Cortex of kidney (tissue), 1 donor: Measurements from ENCODE around the gene KCNH1.

ENCODE experiments used
- DNase-seq: peaks from one replicate; lab custom pipeline; 2025; lab: John Stamatoyannopoulos, UW

Gene KCNH1

DNA sequence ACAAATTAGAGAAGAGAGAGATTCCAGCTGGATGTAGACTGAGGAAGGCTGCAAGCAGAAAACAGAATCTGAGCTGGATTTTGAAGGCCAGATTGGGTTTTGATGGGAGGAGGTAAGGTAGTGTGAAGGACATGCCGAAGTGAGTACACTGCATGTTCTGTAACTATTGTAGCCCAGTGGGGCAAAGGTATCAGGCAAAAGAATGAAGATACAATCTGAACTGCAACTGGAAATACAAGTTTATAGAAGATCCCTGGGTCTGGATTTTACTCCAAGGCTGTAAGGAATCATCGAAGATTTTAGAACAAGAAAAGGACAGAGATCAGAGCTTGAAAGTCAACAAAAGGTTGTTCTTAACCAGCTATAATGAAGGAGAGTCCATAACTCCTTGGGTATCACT is 382.0 kb downstream of the KCNH1 start:
- no peak for DNase-seq

DNA sequence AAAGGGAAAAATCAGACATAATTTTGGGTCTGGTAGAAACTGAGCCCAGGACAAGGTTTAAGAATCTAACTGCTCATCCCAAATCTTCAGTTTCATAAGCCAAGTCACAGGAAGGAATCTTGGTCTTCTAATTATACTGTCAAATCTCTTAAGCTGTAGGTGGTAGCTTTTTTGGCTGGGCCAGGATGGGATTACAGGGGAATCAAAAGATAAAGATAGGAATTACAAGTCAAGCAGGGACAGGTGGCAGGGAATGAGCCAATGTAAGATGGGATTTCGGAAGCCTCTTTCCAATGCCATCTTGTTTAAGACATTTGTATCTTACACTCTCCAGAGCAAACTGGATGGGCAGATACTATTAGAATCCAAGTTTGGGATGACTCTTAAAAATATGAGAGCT is 383.5 kb downstream of the KCNH1 start:
- no peak for DNase-seq

DNA sequence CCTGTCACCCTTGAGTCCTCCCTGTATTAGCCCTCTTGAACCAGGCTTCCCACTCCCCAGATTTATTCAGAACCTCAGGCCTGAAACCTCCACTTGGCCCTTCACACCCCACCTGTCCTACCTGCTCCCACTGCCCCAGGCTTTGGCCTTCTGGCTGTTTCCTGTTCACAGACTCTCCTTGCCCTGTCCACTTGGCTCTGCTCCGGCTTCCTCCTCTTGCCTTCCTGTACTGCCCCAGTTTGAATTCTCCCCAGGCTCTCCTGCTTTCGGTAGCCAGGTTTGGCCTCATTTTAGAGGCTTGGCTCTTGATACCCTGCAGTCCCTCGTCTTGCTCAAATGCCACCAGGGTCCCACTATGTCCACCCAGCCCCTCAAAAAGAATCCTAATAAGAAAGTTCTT is 385.2 kb downstream of the KCNH1 start:
- DNase-seq = no peak

DNA sequence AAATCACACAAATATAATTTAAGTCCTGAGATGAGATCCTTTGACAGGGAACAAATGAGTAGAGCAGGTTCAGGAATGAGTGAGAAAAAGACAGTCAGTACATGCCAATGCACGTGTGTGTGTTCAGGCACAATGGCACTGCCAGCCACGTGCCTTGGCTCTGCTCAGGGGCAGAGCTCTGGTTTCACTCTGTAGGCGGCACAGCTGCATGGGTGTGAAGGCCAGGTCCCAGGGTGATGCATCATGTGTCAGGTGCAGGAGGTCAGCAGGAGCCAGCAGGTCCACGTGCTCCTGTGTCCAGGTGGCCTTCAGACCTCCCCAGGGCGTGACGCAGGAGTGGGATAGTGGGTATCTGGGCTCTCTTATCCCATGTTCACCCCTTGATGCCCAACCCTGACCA is 386.1 kb downstream of the KCNH1 start:
- DNase-seq = no peak

DNA sequence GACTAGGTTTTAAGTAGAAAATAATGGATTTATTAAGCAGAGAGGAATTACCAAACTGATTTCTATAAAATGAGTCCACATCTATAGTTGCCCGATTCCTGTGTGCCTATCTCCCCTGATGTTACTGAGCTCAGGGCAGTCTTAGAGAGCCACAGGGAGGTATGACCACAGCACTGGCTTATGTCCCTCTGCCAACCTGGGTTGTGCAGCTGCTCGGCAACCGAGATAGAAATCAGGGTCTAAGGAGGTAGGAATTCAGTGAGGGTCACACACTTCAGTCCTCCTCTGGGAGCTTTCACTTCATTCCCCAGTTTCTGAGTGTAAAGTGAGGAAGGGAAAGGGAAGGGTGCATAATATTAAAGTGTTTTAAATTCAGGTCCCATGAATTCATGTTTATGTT is 386.8 kb downstream of the KCNH1 start:
- no peak for DNase-seq

DNA sequence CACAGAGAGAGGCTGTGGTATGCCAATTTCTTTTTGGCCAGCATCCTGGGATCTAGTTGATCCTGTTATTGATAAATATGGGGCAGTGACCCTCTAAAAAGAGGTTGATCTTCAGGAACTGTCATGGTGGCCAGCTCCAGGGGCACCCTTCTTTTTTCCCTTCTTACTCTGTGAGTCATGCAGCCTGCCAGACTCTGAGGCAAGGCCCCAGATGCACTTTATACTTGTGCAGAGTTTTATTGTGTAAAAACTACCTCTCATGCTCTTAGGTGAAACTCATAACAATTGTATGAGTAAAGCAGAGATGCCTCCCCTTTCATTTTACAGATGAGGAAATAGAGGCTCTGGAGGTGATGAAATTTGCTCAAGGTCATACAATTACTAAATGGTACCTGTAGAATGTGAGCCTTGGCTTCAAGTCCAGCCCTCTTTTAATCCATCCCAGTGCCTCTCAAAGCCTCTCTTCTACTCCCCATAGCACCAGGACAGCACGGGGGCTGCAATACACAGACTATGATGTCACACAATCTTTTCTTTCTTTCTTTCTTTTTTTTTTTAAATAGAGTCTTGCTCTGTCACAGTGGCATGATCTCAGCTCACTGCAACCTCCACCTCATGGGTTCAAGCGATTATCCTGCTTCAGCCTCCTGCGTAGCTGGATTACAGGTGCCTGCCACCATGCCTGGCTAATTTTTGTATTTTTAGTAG is 387.8 kb downstream of the KCNH1 start:
- DNase-seq = no peak

DNA sequence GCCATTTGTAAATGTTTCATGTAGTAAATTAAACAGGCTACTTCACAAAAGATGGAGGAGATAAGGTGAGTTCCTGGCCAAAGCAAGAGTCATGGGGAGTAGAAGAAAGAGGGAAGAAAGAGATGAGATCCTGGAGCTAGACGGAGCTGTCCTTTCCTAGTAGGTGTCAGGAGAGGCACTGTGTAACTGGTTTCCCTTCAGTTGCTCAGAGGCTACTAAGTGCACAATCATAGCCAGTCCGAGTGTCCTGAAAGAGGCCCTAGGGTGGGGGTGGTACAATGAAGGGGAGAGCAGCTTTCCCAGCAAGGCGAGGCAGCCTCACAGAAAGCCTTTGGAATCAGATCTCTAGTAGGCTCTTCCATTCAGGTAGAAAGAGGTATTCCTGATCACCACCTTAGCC is 390.9 kb downstream of the KCNH1 start:
- DNase-seq = no peak

DNA sequence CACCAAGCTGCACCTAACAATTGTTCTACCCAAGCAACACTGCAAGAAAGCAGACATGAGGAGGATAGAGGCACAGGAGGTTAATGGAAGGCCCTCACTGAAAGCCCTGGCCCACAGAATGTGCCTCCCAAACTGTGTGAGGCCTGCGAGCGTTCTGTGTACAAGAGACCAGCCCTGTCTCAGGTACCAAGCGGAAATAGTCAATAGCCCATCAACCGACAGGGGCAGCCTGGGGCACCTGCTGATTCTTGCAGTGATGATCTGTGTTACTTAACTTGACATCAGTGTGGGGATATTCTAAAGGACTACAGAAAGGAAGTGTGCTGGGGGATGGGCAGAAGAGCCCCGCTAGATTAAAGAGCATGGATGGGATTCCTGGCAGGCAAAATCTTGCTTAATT is 392.4 kb downstream of the KCNH1 start:
- no peak for DNase-seq

DNA sequence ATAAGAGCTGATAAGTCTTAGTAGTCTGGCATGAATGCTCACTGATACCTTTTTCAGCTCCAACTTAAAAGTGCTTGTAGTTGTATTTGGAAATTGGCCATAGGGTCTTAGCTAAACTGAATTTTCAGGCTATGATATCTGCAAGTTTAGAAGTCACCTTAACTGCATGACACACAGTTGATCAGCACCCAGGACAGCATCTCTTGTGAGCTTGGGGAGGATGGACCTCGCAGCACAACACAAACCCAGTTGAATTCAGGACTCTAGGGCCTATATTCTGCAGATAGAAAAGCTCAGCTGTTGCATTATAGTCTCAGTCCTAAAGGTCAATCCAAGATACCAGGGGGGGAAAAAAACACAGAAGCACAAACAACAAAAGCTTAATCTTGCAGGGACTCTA is 394.3 kb downstream of the KCNH1 start:
- no peak for DNase-seq

DNA sequence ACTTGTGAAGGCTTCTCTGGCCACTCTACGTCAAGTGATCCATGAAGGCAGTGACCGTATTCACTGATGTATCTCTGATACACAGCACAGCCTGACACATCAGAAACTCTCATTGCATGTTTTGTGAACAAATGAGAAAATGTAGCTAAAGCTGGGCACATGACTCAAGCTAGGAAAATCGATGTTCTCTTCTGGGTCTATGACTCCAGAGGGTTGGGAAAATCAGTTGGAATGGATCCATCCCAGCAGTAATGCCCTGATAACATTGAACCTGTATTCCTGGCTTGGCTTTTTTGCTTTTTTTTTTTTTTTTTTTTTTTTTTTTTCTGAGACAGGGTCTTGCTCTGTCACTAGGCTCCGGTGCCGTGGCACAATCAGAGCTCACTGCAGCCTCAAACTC is 395.7 kb downstream of the KCNH1 start:
- DNase-seq = no peak

DNA sequence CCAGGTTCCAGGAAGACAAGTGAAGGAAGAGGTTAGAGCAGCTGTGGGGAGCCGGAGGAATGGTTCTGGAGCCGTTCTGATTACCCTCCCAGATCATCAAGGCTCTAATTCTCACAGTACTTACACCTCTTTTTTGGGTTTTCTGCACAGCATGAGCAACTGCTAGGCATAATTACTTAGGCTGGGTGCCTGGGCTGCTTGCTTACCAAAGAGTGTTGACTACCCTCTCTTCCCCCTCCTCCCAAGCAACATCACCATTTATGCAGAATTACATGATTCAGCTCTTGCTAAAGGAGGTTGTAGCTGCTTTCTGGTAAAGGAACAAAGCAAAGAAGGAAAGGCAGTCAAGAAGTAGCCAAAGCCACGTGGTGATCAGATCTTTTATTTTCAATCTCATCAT is 397.2 kb downstream of the KCNH1 start:
- DNase-seq = no peak

DNA sequence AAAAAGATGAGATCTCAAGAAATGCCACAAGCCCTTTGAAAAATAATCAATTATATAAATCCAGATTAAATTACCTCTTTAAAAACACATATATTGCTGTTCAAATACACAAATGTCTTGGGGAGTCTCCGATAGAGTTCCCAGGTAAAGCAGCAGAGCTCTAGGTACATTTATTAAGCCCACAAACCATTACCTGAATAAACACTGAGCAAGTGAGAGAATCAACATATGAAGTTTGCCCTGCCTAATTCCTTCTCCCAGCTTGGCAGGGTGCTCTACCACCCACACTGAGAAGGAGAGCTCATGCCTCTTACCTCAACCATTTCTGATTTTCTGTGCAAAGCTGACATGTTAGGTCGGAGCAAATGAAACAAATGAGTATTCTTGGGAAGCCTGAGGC is 402.4 kb downstream of the KCNH1 start:
- no peak for DNase-seq

DNA sequence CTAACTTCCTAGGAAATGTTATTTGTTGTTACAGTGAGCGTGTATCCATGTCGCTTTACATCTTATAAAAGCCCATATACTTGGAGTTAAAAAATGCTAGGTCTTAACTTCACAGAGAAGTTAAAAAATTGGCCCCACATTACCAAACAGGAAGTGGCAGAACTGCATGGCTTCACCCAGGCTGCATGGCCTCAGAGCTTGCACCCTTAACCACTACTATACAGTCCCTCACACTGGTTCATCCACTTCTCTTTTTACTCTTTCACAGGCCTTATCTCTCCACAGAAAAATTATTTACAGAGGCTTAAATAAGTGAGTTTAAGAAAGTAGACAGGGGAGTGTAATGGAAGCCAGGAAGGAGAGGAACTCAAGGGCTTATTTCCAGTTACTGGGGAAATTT is 402.8 kb downstream of the KCNH1 start:
- DNase-seq = no peak

DNA sequence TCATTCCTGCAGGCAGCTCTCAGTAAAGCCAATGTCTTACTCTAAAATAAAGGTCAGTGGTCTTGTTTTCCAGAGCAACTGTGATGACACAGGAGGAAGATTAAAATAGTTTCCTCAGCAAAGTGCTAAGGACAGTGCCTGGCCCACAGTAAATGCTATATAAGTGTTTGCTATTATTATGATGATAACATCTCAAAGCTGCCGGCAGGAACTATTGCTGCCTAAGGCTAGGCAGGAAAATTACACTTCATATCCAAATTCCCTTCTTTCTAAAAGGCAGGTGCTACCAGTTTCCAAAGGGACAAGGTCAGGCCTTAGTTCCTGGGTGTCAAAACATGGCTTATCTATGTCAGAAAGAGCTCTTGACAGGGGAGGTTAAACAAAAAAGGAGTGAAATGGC is 403.9 kb downstream of the KCNH1 start:
- DNase-seq = no peak

DNA sequence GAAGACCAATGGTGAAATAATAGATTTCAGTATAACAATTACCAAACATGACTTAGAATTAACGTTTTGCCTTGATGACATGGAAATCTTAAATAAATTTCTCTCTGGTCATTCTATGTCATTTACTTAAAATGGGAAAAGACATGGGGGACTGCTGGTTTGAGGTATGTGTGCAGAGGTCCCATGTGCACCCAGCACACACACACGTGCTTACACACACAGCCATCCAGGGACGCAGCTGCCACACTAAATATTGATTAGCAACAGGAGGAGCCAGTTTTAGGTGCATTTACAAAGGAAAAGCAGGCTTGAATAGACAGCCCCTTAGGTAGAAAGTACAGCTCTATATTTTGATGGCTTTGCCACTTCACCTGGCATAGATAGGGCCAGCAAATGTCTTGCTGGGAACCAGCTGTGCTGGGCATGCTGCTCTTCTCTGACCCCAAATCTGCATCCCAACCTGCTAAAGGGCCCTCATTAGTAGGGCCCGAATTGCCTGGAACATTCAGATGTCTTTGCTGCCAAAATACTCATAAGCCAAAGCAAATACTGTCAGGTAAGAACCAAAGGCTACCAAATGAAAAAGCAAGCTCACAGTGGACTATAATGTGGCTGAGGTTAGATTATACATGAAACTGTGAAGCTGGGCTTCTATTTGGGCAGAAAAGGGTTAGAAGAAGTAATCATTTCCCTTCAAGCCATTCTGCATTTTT is 405.4 kb downstream of the KCNH1 start:
- no peak for DNase-seq

DNA sequence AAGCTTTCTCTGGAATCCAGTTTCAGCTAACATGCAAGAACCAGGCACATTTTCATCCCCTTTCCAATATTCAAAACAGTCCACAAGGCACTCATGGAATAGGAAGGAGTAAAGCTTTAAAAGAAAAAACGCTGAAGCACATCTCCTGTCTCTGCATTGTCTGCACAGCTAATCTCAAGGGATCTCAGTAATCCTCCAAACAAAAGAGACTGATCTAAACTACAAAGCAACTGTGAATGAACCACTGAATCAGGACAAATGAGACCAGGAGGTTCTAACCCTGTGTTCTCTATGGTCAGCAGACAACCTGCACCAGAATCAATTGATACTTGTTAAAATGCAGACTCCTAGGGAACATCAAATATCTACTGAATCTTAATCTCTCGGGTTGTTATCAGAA is 406.2 kb downstream of the KCNH1 start:
- no peak for DNase-seq

DNA sequence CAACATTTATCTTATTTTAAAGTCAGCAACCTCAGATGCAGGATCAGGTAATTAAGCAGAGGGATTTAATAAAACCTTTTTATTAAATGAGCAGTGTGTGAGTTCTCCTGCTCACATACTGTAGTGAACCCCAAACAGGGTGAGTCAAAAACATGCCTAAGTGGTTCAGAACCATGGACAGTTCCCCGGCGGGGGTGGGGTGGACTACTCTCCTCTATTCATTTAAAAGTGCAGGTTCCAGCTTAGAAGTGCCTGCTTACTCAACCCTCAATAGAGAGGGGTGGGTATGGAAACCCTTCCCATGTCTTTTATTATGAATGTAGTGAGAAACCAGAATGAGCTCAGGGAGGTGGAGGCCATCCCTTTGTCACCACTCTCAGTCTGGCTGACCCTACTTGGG is 407.3 kb downstream of the KCNH1 start:
- no peak for DNase-seq

DNA sequence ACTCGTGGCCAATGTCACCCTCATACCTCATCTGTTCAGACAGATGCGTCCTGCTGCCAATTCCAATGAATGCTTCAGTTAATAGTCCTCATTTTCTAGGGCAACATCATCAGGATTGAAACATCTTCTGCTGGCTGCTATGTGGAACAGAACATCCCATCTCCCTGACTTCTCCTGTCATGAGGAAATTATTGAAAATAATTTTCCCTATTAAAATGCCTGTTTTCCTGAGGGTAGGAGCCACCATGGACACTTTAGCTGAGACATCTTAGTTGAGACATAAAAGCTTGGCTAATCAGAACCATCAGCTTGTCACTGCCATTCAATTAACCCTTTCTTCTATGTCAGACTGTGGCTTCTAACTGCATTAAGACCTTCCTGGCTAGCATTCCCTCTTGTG is 409.2 kb downstream of the KCNH1 start:
- no peak for DNase-seq

DNA sequence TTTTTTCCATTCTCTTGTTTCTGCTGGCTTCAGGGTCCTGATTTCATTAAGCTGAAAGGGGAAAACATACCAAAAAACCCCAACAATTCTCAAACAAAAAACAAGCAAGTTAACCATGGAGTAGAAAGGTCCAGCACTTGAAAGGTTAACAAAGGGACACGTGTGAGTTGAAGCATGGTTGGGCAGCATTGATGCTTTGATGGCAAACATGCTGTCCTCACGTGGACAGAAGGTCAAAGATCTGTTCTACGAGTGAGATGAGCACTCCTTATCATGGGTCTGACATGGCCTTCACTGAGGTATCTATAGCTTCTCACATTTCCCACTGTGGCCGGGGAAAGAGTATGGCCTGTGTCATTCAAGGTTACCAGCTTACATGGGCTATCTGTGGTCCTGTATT is 410.3 kb downstream of the KCNH1 start:
- DNase-seq = no peak

DNA sequence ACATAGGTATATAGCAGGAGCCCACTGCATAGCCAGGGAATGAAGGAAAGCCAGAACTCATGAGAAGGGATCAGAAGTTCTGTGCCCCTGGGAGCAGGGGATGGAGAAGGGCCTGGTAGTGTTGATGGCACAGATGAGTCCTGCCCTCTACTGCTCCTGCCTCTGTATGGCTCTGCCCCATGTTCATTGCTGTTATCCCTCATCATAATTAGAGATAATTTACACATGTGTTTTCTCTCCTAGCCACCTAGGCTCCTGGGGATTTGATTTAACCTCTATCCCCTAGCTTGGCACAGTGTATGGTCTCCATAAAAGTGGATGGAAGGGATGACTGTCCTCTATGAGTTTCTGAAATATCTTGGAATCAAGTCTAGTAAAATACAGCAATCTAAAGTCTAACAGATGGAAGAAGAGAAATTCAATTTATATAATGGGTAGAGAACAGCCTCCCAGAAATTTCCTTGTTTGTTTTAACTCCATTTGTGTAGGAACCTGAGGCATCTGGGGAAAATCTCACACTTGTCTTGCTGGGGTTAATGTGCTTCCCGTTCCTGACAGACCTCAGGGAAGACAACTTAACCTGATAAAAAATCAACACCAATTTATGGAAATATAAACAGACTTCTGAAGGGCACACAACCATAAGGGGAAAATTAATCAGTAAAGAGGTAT is 411.4 kb downstream of the KCNH1 start:
- no peak for DNase-seq

DNA sequence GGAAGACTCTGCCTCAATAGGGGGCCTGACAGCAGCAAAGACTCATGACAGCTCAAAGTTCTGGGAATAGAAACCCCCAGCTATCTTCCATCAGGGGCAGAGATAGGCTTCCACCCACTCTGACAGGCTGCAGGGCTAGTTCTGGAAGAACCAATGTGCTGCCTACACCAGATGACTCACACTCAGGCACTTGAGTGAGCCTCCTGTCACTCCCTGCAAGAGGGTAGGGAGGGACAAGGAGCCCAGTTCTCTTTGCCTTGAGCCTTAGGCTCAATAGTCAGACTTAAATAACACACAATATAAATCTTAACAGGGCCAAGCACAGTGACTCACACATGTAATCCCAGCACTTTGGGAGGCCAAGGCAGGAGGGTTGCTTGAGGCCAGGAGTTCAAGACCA is 418.9 kb downstream of the KCNH1 start:
- DNase-seq = no peak

DNA sequence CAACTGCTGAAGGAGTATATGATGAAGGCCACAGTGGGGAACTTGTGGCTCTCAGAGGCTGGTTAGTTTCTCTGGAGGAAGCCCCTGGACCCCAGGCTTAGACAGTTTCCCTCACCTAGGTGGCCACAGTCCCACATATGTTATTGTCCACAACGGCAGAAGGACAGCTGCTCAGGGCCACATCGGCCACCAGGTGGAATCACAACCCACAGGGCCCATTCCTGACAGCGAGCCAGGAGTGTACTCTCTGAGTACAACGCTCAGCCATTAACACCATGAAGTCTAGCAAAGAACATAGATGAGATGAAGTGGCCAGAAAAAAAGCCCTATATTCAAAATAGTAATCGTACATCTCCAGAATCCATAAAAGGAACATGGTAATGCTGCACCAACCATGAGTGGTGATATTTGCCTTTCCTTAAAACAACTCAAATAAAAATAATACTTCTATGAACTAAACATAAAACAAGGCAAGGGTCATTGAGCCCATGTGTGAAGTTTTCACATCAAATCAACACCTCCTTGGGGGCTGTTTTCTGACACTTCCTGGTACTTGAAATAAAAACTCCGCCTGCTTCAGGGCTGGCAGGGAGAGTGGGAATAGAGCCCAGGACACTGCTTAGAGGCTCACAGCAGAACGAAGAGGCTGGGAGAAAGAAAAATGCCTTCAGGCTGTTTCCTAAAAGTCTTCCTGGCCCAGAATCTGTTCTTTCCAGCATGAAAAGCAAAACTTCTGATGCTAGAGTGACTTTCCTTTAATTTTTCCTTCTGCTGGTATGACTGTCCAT is 421.9 kb downstream of the KCNH1 start:
- DNase-seq = no peak

DNA sequence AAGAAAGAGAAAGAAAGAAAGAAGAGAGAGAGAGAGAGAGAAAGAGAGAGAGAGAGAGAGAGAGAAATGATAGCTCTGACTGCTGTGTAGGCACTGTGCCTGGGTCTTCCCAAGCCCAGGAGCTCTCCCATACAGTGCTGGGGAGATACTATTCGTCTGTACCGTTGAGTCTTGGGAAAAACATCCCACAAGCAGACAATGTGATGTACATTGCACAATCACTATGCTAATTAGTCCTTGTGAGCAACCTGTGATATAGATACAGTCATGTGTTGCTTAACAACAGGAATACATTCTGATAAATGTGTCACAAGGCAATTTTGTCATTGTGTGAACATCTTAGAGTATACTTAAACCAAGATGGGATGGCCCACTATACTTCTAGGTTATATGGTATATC is 424.2 kb downstream of the KCNH1 start:
- DNase-seq = no peak
